OCI-LY3 (cell line): ENCODE results near the gene PDE8A.

ENCODE experiments used
- CTCF ChIP-seq: fragments of 200-600, 300-600 bp; sonication (generic); IDR thresholded peaks from 2 replicates; pipeline ENCODE4 v1.5.1; 2014; ENCODE audit warnings: antibody characterized with exemption, low read length, low read depth
- EZH2phosphoT487 ChIP-seq: fragments of 200-600 bp; shearing (Covaris generic); IDR thresholded peaks from 2 replicates; pipeline ENCODE4 v1.6.1; 2018; ENCODE audit warnings: antibody characterized with exemption, mixed run types, low read depth

DNA sequence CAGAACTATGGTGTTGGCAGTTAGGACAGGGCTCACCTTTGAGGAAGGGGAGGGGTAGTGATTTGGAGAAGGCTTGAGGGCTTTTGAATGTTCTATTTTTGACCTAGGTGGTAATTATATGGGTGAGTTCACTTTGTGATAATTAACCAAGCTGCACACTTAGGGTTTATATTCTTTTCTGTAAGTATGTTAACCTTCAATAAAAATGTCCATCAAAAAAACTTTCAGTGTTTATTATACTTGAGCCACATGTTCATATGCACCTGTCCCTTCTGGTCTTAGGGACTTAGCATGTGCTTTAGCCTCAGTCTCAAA, 28.4 kb downstream of the PDE8A start:
- TF ChIP-seq EZH2phosphoT487 (no peak), CTCF (no peak)
